GM23338 (cell line): Measurements from ENCODE around the gene NAA11. TPM values are rescaled to one million over a fixed set of nuclear protein-coding genes. Genes with fewer than 3 reads are reported as not detected.

Experiments used
- ATAC-seq: fragments of 200-7000 bp; cut with Tn5 transposase; 3 replicates; pipeline ENCODE4 v1.9.1; 2020
- DNase-seq: peaks from one replicate; pipeline ENCODE4 v3.0.0-alpha.2; 2015; ENCODE audit warnings: low spot score
- H2AFZ ChIP-seq: fragments of 200-600 bp; sonication (generic); 2 replicates; pipeline ENCODE4 v1.8.0; 2016; ENCODE audit warnings: antibody characterized with exemption, mild to moderate bottlenecking, moderate library complexity
- H3F3A ChIP-seq: fragments of 200-600 bp; sonication (generic); replicated peaks from 2 replicates; pipeline ENCODE4 v1.8.0; 2017; ENCODE audit warnings: antibody characterized with exemption, mixed run types, low read depth
- H3K27ac ChIP-seq: fragments of 200-600 bp; sonication (generic); 2 replicates; pipeline ENCODE4 v1.6.1; 2016; ENCODE audit warnings: low read depth
- H3K27me3 ChIP-seq: fragments of 200-600 bp; sonication (generic); 2 replicates; pipeline ENCODE4 v1.8.0; 2016; ENCODE audit warnings: mild to moderate bottlenecking, mixed run types, moderate library complexity; ENCODE audit not compliant: insufficient read depth
- H3K36me3 ChIP-seq: fragments of 200-600 bp; sonication (generic); 2 replicates; pipeline ENCODE4 v1.8.0; 2016; ENCODE audit warnings: mild to moderate bottlenecking; ENCODE audit not compliant: insufficient read depth
- H3K4me1 ChIP-seq: fragments of 200-600 bp; sonication (generic); 2 replicates; pipeline ENCODE4 v1.8.0; 2016; ENCODE audit warnings: mild to moderate bottlenecking, moderate library complexity; ENCODE audit not compliant: insufficient read depth
- H3K4me2 ChIP-seq: fragments of 200-600 bp; sonication (generic); 2 replicates; pipeline ENCODE4 v1.7.1; 2017; ENCODE audit warnings: mixed run types
- H3K4me3 ChIP-seq: fragments of 200-600 bp; sonication (generic); 2 replicates; pipeline ENCODE4 v1.6.1; 2016; ENCODE audit warnings: mixed run types
- H3K79me2 ChIP-seq: fragments of 200-600 bp; sonication (generic); replicated peaks from 2 replicates; pipeline ENCODE4 v1.8.0; 2017; ENCODE audit warnings: mild to moderate bottlenecking; ENCODE audit not compliant: insufficient read depth
- H3K9me2 ChIP-seq: fragments of 200-600 bp; sonication (generic); 2 replicates; pipeline ENCODE4 v1.8.0; 2017; ENCODE audit not compliant: insufficient read depth
- H4K20me1 ChIP-seq: fragments of 200-600 bp; sonication (generic); replicated peaks from 2 replicates; pipeline ENCODE4 v1.8.0; 2017; ENCODE audit warnings: mild to moderate bottlenecking; ENCODE audit not compliant: insufficient read depth
- H3K27ac Mint-ChIP-seq: 2 replicates; pipeline ENCODE4 v1.8.0; 2020; ENCODE audit warnings: inconsistent platforms, mild to moderate bottlenecking, moderate library complexity, mixed read lengths
- H3K27me3 Mint-ChIP-seq: 3 replicates; pipeline ENCODE4 v1.8.0; 2022; ENCODE audit warnings: low read depth, mild to moderate bottlenecking, moderate library complexity, mixed read lengths, inconsistent platforms; ENCODE audit not compliant: insufficient read depth, poor library complexity
- H3K36me3 Mint-ChIP-seq: 3 replicates; pipeline ENCODE4 v1.8.0; 2021; ENCODE audit warnings: low read depth, mild to moderate bottlenecking, inconsistent platforms, moderate library complexity, mixed read lengths
- H3K4me1 Mint-ChIP-seq: 3 replicates; pipeline ENCODE4 v1.8.0; 2020; ENCODE audit warnings: mild to moderate bottlenecking, inconsistent platforms, mixed read lengths
- H3K4me3 Mint-ChIP-seq: 3 replicates; pipeline ENCODE4 v1.8.0; 2021; ENCODE audit warnings: moderate library complexity, mild to moderate bottlenecking, inconsistent platforms, mixed read lengths
- H3K9me3 Mint-ChIP-seq: 3 replicates; pipeline ENCODE4 v1.8.0; 2020; ENCODE audit warnings: moderate library complexity, mild to moderate bottlenecking, inconsistent platforms, mixed read lengths
- CREB1 ChIP-seq: fragments of 250-450 bp; sonication (Bioruptor Pico); IDR thresholded peaks from 2 replicates; pipeline ENCODE4 v1.5.0; 2020; ENCODE audit warnings: low read depth, mild to moderate bottlenecking, moderate library complexity
- EZH2phosphoT487 ChIP-seq: fragments of 200-600 bp; sonication (generic); IDR thresholded peaks from one replicate; pipeline ENCODE4 v1.8.1; 2018; ENCODE audit warnings: antibody characterized with exemption; ENCODE audit not compliant: unreplicated experiment
- JUNB ChIP-seq: IDR thresholded peaks from one replicate; pipeline ENCODE4 v1.6.1; 2016; ENCODE audit warnings: antibody characterized with exemption; ENCODE audit not compliant: unreplicated experiment
- NANOG ChIP-seq: IDR thresholded peaks from 2 replicates; pipeline ENCODE4 v1.6.1; 2016; ENCODE audit warnings: antibody characterized with exemption, borderline replicate concordance
- STAT1 ChIP-seq: IDR thresholded peaks from one replicate; pipeline ENCODE4 v1.6.1; 2016; ENCODE audit warnings: antibody characterized with exemption; ENCODE audit not compliant: unreplicated experiment
- ZNF114 ChIP-seq: fragments of 250-450 bp; sonication (Bioruptor Pico); IDR thresholded peaks from 2 replicates; pipeline ENCODE4 v1.5.0; 2020; ENCODE audit warnings: mild to moderate bottlenecking, moderate library complexity
- polyA plus RNA-seq: library from polyadenylated mRNA; unstranded; fragments of >200 nt; fragmentation: Nextera tagmentation; extraction: Ambion mirVana; gene quantifications from 2 replicates; pipeline ENCODE4 v1.2.1, GENCODE V29; 2016
- total RNA-seq: library from RNA; depleted of rRNA; stranded (reverse); fragments of >200 nt; shearing (Covaris generic); gene quantifications from 2 replicates; pipeline ENCODE4 v1.2.3, GENCODE V29; 2014
- TF ChIP-seq, protein P1 (sequence below): fragments of 250-450 bp; sonication (Bioruptor Pico); IDR thresholded peaks from 2 replicates; pipeline ENCODE4 v1.5.0; 2020; ENCODE audit warnings: mild to moderate bottlenecking, moderate library complexity
- TF ChIP-seq, protein P2 (sequence below), 2 experiments: fragments of 200-600 bp in 1 of 2; sonication (generic) in 1 of 2; conservative IDR thresholded peaks; 2 replicates each; pipeline versions ENCODE4 v1.5.1 to v1.6.1; 2016 to 2017; ENCODE audit warnings: antibody characterized with exemption in 2 of 2, low read depth in 2 of 2, mild to moderate bottlenecking in 2 of 2, moderate library complexity in 1 of 2
- TF ChIP-seq, protein P3 (sequence below): IDR thresholded peaks from 2 replicates; pipeline ENCODE4 v1.6.1; 2016; ENCODE audit warnings: antibody characterized with exemption
- TF ChIP-seq, protein P4 (sequence below): IDR thresholded peaks from one replicate; pipeline ENCODE4 v1.6.1; 2018; ENCODE audit warnings: antibody characterized with exemption; ENCODE audit not compliant: unreplicated experiment

NAA11 gene
- total and polyA plus RNA-seq, 2 experiments from 2014 or later, result not detected

DNA sequence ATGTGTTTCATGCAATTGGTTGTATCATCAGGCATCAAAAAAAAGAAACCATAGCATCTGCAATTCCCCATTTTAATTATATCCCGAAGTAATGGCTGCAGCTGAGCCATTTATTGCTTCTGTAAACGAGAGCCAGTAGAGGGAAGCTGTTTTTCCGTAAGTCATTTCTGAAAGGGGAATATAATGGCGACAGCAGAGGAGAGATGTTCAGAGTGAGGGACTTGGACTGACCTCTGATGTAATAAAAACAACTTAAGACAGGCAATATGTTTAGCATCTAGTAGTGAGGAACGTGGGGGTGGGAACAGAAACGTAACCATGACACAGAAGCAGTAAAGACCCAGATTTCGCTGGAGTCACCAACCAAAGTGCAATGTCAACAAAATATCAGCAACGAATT lies 31.5 kb upstream of the NAA11 start (continued):
- TF ChIP-seq, protein P1, sequence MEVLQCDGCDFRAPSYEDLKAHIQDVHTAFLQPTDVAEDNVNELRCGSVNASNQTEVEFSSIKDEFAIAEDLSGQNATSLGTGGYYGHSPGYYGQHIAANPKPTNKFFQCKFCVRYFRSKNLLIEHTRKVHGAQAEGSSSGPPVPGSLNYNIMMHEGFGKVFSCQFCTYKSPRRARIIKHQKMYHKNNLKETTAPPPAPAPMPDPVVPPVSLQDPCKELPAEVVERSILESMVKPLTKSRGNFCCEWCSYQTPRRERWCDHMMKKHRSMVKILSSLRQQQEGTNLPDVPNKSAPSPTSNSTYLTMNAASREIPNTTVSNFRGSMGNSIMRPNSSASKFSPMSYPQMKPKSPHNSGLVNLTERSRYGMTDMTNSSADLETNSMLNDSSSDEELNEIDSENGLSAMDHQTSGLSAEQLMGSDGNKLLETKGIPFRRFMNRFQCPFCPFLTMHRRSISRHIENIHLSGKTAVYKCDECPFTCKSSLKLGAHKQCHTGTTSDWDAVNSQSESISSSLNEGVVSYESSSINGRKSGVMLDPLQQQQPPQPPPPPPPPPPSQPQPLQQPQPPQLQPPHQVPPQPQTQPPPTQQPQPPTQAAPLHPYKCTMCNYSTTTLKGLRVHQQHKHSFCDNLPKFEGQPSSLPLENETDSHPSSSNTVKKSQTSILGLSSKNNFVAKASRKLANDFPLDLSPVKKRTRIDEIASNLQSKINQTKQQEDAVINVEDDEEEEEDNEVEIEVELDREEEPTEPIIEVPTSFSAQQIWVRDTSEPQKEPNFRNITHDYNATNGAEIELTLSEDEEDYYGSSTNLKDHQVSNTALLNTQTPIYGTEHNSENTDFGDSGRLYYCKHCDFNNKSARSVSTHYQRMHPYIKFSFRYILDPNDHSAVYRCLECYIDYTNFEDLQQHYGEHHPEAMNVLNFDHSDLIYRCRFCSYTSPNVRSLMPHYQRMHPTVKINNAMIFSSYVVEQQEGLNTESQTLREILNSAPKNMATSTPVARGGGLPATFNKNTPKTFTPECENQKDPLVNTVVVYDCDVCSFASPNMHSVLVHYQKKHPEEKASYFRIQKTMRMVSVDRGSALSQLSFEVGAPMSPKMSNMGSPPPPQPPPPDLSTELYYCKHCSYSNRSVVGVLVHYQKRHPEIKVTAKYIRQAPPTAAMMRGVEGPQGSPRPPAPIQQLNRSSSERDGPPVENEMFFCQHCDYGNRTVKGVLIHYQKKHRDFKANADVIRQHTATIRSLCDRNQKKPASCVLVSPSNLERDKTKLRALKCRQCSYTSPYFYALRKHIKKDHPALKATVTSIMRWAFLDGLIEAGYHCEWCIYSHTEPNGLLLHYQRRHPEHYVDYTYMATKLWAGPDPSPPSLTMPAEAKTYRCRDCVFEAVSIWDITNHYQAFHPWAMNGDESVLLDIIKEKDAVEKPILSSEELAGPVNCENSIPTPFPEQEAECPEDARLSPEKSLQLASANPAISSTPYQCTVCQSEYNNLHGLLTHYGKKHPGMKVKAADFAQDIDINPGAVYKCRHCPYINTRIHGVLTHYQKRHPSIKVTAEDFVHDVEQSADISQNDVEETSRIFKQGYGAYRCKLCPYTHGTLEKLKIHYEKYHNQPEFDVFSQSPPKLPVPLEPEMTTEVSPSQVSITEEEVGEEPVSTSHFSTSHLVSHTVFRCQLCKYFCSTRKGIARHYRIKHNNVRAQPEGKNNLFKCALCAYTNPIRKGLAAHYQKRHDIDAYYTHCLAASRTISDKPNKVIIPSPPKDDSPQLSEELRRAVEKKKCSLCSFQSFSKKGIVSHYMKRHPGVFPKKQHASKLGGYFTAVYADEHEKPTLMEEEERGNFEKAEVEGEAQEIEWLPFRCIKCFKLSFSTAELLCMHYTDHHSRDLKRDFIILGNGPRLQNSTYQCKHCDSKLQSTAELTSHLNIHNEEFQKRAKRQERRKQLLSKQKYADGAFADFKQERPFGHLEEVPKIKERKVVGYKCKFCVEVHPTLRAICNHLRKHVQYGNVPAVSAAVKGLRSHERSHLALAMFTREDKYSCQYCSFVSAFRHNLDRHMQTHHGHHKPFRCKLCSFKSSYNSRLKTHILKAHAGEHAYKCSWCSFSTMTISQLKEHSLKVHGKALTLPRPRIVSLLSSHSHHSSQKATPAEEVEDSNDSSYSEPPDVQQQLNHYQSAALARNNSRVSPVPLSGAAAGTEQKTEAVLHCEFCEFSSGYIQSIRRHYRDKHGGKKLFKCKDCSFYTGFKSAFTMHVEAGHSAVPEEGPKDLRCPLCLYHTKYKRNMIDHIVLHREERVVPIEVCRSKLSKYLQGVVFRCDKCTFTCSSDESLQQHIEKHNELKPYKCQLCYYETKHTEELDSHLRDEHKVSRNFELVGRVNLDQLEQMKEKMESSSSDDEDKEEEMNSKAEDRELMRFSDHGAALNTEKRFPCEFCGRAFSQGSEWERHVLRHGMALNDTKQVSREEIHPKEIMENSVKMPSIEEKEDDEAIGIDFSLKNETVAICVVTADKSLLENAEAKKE (CRISPR knock-in tag), result no peak
- TF ChIP-seq ZNF114 (CRISPR knock-in tag), result no peak
- TF ChIP-seq NANOG, result no peak
- no peak for TF ChIP-seq EZH2phosphoT487
- TF ChIP-seq, protein P2, sequence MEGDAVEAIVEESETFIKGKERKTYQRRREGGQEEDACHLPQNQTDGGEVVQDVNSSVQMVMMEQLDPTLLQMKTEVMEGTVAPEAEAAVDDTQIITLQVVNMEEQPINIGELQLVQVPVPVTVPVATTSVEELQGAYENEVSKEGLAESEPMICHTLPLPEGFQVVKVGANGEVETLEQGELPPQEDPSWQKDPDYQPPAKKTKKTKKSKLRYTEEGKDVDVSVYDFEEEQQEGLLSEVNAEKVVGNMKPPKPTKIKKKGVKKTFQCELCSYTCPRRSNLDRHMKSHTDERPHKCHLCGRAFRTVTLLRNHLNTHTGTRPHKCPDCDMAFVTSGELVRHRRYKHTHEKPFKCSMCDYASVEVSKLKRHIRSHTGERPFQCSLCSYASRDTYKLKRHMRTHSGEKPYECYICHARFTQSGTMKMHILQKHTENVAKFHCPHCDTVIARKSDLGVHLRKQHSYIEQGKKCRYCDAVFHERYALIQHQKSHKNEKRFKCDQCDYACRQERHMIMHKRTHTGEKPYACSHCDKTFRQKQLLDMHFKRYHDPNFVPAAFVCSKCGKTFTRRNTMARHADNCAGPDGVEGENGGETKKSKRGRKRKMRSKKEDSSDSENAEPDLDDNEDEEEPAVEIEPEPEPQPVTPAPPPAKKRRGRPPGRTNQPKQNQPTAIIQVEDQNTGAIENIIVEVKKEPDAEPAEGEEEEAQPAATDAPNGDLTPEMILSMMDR (conservative IDR thresholded peaks at IDR 0.05; ENCODE audit: low read depth in 2 of 2), result no peak
- no peak for TF ChIP-seq JUNB

DNA sequence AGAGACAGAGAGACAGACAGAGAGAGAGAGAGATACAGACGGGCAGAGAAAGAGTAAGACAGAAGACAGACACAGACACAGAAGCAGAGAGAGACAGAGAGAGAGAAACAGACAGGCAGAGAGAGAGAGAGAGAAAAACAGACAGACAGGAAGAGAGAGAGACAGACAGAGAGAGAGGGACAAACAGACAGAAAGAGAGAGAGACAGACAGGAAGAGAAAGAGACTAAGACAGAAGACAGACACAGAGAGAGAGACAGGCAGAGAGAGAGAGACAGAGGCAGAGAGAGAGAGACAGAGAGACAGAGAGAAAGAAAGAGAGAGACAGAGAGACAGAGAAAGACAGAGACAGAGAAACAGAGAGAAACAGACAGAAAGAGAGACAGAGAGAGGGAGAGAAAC lies 27.2 kb upstream of the NAA11 start:
- no peaks in the 10 kb centered on the region for H3K9me2 ChIP-seq
- no peak overlapping the region for H2AFZ ChIP-seq
- no peak overlapping the region for H3K27ac ChIP-seq
- H3K27ac Mint-ChIP-seq, result no peak overlapping the region
- H3K9me3 Mint-ChIP-seq, result peaks cover 7% of the 10 kb centered on the region; the same call in 2 of the 3 replicates
- H3K36me3 Mint-ChIP-seq, result peaks cover 4% of the 10 kb centered on the region; the same call in 1 of the 3 replicates
- H3K27me3 ChIP-seq, result no peaks in the 10 kb centered on the region
- H4K20me1 ChIP-seq, result no peaks in the 10 kb centered on the region
- no peak overlapping the region for H3K4me3 ChIP-seq
- no peak for DNase-seq
- no peaks in the 10 kb centered on the region for H3K79me2 ChIP-seq
- H3K4me2 ChIP-seq, result no peak overlapping the region
- H3F3A ChIP-seq, result no peaks in the 10 kb centered on the region
- no peaks in the 10 kb centered on the region for H3K4me1 Mint-ChIP-seq
- no peak overlapping the region for H3K4me3 Mint-ChIP-seq
- H3K4me1 ChIP-seq, result no peaks in the 10 kb centered on the region
- no peaks in the 10 kb centered on the region for H3K36me3 ChIP-seq
- H3K27me3 Mint-ChIP-seq, result peaks cover 2% of the 10 kb centered on the region
- ATAC-seq, result no peak
- TF ChIP-seq STAT1, result no peak
- TF ChIP-seq CREB1, result no peak
- no peak for TF ChIP-seq ZNF114 (CRISPR knock-in tag)
- TF ChIP-seq, protein P3, sequence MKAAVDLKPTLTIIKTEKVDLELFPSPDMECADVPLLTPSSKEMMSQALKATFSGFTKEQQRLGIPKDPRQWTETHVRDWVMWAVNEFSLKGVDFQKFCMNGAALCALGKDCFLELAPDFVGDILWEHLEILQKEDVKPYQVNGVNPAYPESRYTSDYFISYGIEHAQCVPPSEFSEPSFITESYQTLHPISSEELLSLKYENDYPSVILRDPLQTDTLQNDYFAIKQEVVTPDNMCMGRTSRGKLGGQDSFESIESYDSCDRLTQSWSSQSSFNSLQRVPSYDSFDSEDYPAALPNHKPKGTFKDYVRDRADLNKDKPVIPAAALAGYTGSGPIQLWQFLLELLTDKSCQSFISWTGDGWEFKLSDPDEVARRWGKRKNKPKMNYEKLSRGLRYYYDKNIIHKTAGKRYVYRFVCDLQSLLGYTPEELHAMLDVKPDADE, result no peak
- TF ChIP-seq, protein P2 (conservative IDR thresholded peaks at IDR 0.05; ENCODE audit: low read depth in 2 of 2), result no peak
- TF ChIP-seq, protein P4, sequence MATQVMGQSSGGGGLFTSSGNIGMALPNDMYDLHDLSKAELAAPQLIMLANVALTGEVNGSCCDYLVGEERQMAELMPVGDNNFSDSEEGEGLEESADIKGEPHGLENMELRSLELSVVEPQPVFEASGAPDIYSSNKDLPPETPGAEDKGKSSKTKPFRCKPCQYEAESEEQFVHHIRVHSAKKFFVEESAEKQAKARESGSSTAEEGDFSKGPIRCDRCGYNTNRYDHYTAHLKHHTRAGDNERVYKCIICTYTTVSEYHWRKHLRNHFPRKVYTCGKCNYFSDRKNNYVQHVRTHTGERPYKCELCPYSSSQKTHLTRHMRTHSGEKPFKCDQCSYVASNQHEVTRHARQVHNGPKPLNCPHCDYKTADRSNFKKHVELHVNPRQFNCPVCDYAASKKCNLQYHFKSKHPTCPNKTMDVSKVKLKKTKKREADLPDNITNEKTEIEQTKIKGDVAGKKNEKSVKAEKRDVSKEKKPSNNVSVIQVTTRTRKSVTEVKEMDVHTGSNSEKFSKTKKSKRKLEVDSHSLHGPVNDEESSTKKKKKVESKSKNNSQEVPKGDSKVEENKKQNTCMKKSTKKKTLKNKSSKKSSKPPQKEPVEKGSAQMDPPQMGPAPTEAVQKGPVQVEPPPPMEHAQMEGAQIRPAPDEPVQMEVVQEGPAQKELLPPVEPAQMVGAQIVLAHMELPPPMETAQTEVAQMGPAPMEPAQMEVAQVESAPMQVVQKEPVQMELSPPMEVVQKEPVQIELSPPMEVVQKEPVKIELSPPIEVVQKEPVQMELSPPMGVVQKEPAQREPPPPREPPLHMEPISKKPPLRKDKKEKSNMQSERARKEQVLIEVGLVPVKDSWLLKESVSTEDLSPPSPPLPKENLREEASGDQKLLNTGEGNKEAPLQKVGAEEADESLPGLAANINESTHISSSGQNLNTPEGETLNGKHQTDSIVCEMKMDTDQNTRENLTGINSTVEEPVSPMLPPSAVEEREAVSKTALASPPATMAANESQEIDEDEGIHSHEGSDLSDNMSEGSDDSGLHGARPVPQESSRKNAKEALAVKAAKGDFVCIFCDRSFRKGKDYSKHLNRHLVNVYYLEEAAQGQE, result no peak
- no peak for TF ChIP-seq NANOG
